ENCODE data around the gene DHDDS. TPM values are rescaled to one million over a fixed set of nuclear protein-coding genes. Genes with fewer than 3 reads are reported as not detected.

DHDDS gene
- total RNA-seq, 4 donors from 2014 or later = 24.7 to 45.4 (median 32.8) TPM

- Histone ChIP-seq H3K4me3 (no peak overlapping the region), H3K36me3 (peaks cover 0 to 100% (median 7%) of the 10 kb centered on the region in 3 donors), H3K27ac (no peak overlapping the region), H3K4me1 (no peaks in the 10 kb centered on the region), H3K27me3 (no peaks in the 10 kb centered on the region), H3K9me3 (no peaks in the 10 kb centered on the region)
- no peak for DNase-seq (ENCODE audit: low spot score in 2 of 2)
- no peak for TF ChIP-seq POLR2A (IDR thresholded peaks at IDR 0.05)
- TF ChIP-seq CTCF (IDR thresholded peaks at IDR 0.05) = no peak
- TF ChIP-seq EP300 (IDR thresholded peaks at IDR 0.05) = no peak
- WGBS, 2 donors = 90 to 93% methylated on average over 3 of the region's 3 CpGs
Observed at GRCh38 chr1:26450908-26451307, 18.8 kb downstream of the DHDDS start.

GRCh38 chr1:26452459-26453183 lies 20.5 kb downstream of the DHDDS start:
- TF ChIP-seq EP300 (IDR thresholded peaks at IDR 0.05) = no peak
- no peak for TF ChIP-seq CTCF (IDR thresholded peaks at IDR 0.05)
- TF ChIP-seq POLR2A (IDR thresholded peaks at IDR 0.05) = no peak
- Histone ChIP-seq H3K9me3 (no peaks in the 10 kb centered on the region), H3K27me3 (no peaks in the 10 kb centered on the region), H3K4me3 (no peak overlapping the region), H3K4me1 (no peaks in the 10 kb centered on the region), H3K36me3 (peaks cover 0 to 88% (median under 1%) of the 10 kb centered on the region in 3 donors), H3K27ac (no peak overlapping the region)
- DNase-seq (ENCODE audit: low spot score in 2 of 2) = no peak
- 87 to 92% methylated on average over 5 of the region's 5 CpGs for WGBS, 2 donors

DNA sequence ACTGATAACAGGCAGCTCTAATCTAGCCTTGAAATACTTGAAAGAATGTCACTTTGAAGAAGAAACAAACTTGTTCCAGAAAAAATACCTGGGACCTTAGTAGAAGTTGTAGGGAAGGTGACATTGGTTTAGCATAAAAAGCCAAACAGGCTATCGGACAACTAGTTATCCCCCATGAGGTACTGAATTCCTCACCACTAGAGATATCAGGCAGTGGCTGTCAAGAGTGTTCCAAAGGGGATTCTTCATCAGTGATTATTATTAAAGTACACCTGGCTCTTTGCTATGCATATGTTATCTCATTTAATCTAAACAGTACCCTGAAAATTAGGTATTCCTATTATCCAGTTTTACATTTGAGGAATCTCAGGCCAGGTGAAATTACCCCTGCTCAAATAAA lies 27.0 kb downstream of the DHDDS start:
- Histone ChIP-seq H3K36me3 (peaks cover 0 to 83% (median 6%) of the 10 kb centered on the region in 3 donors), H3K27ac (no peak overlapping the region), H3K4me1 (no peaks in the 10 kb centered on the region), H3K9me3 (no peaks in the 10 kb centered on the region), H3K27me3 (no peaks in the 10 kb centered on the region), H3K4me3 (no peak overlapping the region)
- no peak for DNase-seq (ENCODE audit: low spot score in 2 of 2)
- 83 to 94% methylated on average over 1 of the region's 1 CpG for WGBS, 2 donors
- no peak for TF ChIP-seq POLR2A (IDR thresholded peaks at IDR 0.05)
- TF ChIP-seq EP300 (IDR thresholded peaks at IDR 0.05) = no peak
- TF ChIP-seq CTCF (IDR thresholded peaks at IDR 0.05) = no peak

GRCh38 chr1:26459573-26460031 lies 27.5 kb downstream of the DHDDS start:
- no peaks in the 10 kb centered on the region for H3K9me3 ChIP-seq
- no peak overlapping the region for H3K4me3 ChIP-seq
- no peak overlapping the region for H3K27ac ChIP-seq
- no peak for DNase-seq (ENCODE audit: low spot score in 2 of 2)
- TF ChIP-seq POLR2A (IDR thresholded peaks at IDR 0.05) (no peak), CTCF (IDR thresholded peaks at IDR 0.05) (no peak), EP300 (IDR thresholded peaks at IDR 0.05) (no peak)
- 57 to 75% methylated on average over 3 of the region's 3 CpGs for WGBS, 2 donors
- peaks cover 0 to 83% (median 6%) of the 10 kb centered on the region in 3 donors for H3K36me3 ChIP-seq
- no peaks in the 10 kb centered on the region for H3K27me3 ChIP-seq
- H3K4me1 ChIP-seq = no peaks in the 10 kb centered on the region

DNA sequence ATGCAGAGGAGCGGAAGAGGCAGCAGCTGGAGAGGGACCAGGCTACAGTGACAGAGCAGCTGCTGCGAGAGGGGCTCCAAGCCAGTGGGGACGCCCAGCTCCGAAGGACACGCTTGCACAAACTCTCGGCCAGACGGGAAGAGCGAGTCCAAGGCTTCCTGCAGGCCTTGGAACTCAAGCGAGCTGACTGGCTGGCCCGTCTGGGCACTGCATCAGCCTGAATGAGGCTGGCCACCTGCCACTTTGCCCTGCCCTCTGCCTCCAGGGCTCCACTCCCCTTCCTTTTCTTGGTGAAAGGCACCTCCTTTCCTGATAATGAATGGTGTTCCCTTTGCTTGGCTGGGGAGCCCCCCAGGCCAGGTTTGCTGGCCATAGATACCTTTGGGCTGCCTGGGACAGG lies 36.8 kb downstream of the DHDDS start:
- no peak for DNase-seq (ENCODE audit: low spot score in 2 of 2)
- H3K4me3 ChIP-seq = no peak overlapping the region
- 66 to 76% methylated on average over 10 of the region's 10 CpGs for WGBS, 2 donors
- H3K36me3 ChIP-seq = peaks cover 3 to 63% (median 5%) of the 10 kb centered on the region in 3 donors
- peaks cover 0 to 33% (median 21%) of the 10 kb centered on the region in 4 donors for H3K4me1 ChIP-seq
- no peak overlapping the region for H3K27ac ChIP-seq
- no peaks in the 10 kb centered on the region for H3K9me3 ChIP-seq
- TF ChIP-seq EP300 (IDR thresholded peaks at IDR 0.05) (no peak), POLR2A (IDR thresholded peaks at IDR 0.05) (no peak), CTCF (IDR thresholded peaks at IDR 0.05) (no peak)
- no peaks in the 10 kb centered on the region for H3K27me3 ChIP-seq

Data from tibial nerve (tissue), 4 donors.